HG02981 (cell line): ENCODE measurements around the gene TADA2A.

ENCODE experiments used
- ATAC-seq: cut with Tn5 transposase; IDR thresholded peaks from one replicate; pipeline ENCODE4 v1.9.1; 2021; ENCODE audit warnings: mild to moderate bottlenecking, moderate library complexity; ENCODE audit not compliant: unreplicated experiment

TADA2A gene

GRCh38 chr17:37458805-37459204 lies 52.1 kb downstream of the TADA2A start:
- ATAC-seq = no peak

- ATAC-seq = no peak
Observed at GRCh38 chr17:37461668-37462067, 55.0 kb downstream of the TADA2A start.

- no peak for ATAC-seq
Observed at GRCh38 chr17:37462492-37462891, 55.8 kb downstream of the TADA2A start.

GRCh38 chr17:37463039-37463438 lies 56.4 kb downstream of the TADA2A start:
- no peak for ATAC-seq

GRCh38 chr17:37465069-37465616 lies 58.5 kb downstream of the TADA2A start:
- ATAC-seq = no peak

- ATAC-seq = no peak
Observed at GRCh38 chr17:37466471-37466870, 59.8 kb downstream of the TADA2A start.

GRCh38 chr17:37470181-37470580 lies 63.5 kb downstream of the TADA2A start:
- ATAC-seq = no peak

- ATAC-seq = no peak
Observed at GRCh38 chr17:37475731-37476420, 69.2 kb downstream of the TADA2A start.

- no peak for ATAC-seq
Observed at GRCh38 chr17:37476431-37477120, 69.9 kb downstream of the TADA2A start.

- no peak for ATAC-seq
Observed at GRCh38 chr17:37478187-37478586, 71.5 kb downstream of the TADA2A start.

GRCh38 chr17:37479025-37479424 lies 72.3 kb downstream of the TADA2A start:
- no peak for ATAC-seq

- ATAC-seq = no peak
Observed at GRCh38 chr17:37480427-37480826, 73.7 kb downstream of the TADA2A start.

GRCh38 chr17:37481001-37481665 lies 74.4 kb downstream of the TADA2A start:
- no peak for ATAC-seq

GRCh38 chr17:37483311-37484039 lies 76.8 kb downstream of the TADA2A start:
- ATAC-seq = no peak

- ATAC-seq = no peak
Observed at GRCh38 chr17:37485938-37486570, 79.4 kb downstream of the TADA2A start.

GRCh38 chr17:37488009-37488604 lies 81.4 kb downstream of the TADA2A start:
- ATAC-seq = no peak

GRCh38 chr17:37488607-37489196 lies 82.0 kb downstream of the TADA2A start:
- ATAC-seq = no peak

- ATAC-seq = peak; percentile 66
Observed at GRCh38 chr17:37489197-37490001, 82.7 kb downstream of the TADA2A start, which contains the start of gene DUSP14. Gene DUSP14, plus strand, starts transcription at chr17:37489891. Its CDS starts 22,382 bp downstream, at chr17:37512273.
